HG02840 (cell line): ENCODE measurements around the gene UCP2.
"Not testable (repeated sequence)": the region's sequence is repeated elsewhere in the genome, so short reads cannot be mapped to it uniquely, and the experiment has no call there.

Source experiments
- ATAC-seq: cut with Tn5 transposase; IDR thresholded peaks from one replicate; pipeline ENCODE4 v1.9.1; 2021; ENCODE audit warnings: mild to moderate bottlenecking, moderate library complexity, moderate number of reproducible peaks; ENCODE audit not compliant: unreplicated experiment, low FRiP score

The UCP2 gene

GRCh38 chr11:73949246-73949645, 33.4 kb downstream of the UCP2 start:
- ATAC-seq = no peak

- ATAC-seq = no peak
These were observed 35.7 kb downstream of the UCP2 start for GRCh38 chr11:73946798-73947458.

GRCh38 chr11:73945396-73945795, 37.2 kb downstream of the UCP2 start:
- no peak for ATAC-seq

- ATAC-seq = no peak
These were observed 37.7 kb downstream of the UCP2 start for GRCh38 chr11:73944901-73945300.

GRCh38 chr11:73944085-73944484, 38.6 kb downstream of the UCP2 start:
- no peak for ATAC-seq

- no peak for ATAC-seq
These were observed 40.6 kb downstream of the UCP2 start for GRCh38 chr11:73942010-73942409.

- ATAC-seq = no peak
These were observed 41.7 kb downstream of the UCP2 start for GRCh38 chr11:73940801-73941570.

- ATAC-seq = no peak
These were observed 43.5 kb downstream of the UCP2 start for GRCh38 chr11:73939096-73939495.

GRCh38 chr11:73936047-73936446, 46.6 kb downstream of the UCP2 start:
- not testable (repeated sequence) for ATAC-seq

GRCh38 chr11:73932781-73933180, 49.9 kb downstream of the UCP2 start:
- no peak for ATAC-seq

- ATAC-seq = no peak
These were observed 50.7 kb downstream of the UCP2 start for GRCh38 chr11:73931951-73932350.

GRCh38 chr11:73931039-73931645, 51.5 kb downstream of the UCP2 start:
- no peak for ATAC-seq

- no peak for ATAC-seq
These were observed 53.3 kb downstream of the UCP2 start for GRCh38 chr11:73929388-73929787.
